ENCODE measurements around the gene POMT1.
"Not testable (repeated sequence)": the region's sequence is repeated elsewhere in the genome, so short reads cannot be mapped to it uniquely, and the experiment has no call there.

The POMT1 gene

GRCh38 chr9:131500377-131500776 lies 2.3 kb upstream of the POMT1 start:
- DNase-seq: peak; percentile 89

GRCh38 chr9:131500939-131501541 lies 1.7 kb upstream of the POMT1 start:
- peak; percentile 83 for DNase-seq

GRCh38 chr9:131503626-131504465 lies 1.1 kb downstream of the POMT1 start:
- DNase-seq: peak; percentile 87

GRCh38 chr9:131505012-131505411 lies 2.3 kb downstream of the POMT1 start:
- no peak for DNase-seq

- no peak for DNase-seq
Observed at GRCh38 chr9:131511416-131511815, 8.7 kb downstream of the POMT1 start.

- no peak for DNase-seq
Observed at GRCh38 chr9:131511880-131512279, 9.2 kb downstream of the POMT1 start.

GRCh38 chr9:131513177-131513576 lies 10.5 kb downstream of the POMT1 start:
- DNase-seq: no peak

- DNase-seq: not testable (repeated sequence)
Observed at GRCh38 chr9:131515559-131516031, 12.9 kb downstream of the POMT1 start.

- no peak for DNase-seq
Observed at GRCh38 chr9:131516100-131516499, 13.4 kb downstream of the POMT1 start.

- no peak for DNase-seq
Observed at GRCh38 chr9:131516930-131517329, 14.2 kb downstream of the POMT1 start.

GRCh38 chr9:131517761-131518190 lies 15.1 kb downstream of the POMT1 start:
- no peak for DNase-seq

GRCh38 chr9:131518553-131518952 lies 15.8 kb downstream of the POMT1 start:
- DNase-seq: no peak

- no peak for DNase-seq
Observed at GRCh38 chr9:131520503-131520902, 17.8 kb downstream of the POMT1 start.

GRCh38 chr9:131521203-131521602 lies 18.5 kb downstream of the POMT1 start:
- DNase-seq: no peak

- no peak for DNase-seq
Observed at GRCh38 chr9:131521822-131522221, 19.1 kb downstream of the POMT1 start.

- DNase-seq: no peak
Observed at GRCh38 chr9:131522257-131523085, 19.8 kb downstream of the POMT1 start.

GRCh38 chr9:131523086-131523388 lies 20.3 kb downstream of the POMT1 start:
- no peak for DNase-seq

- no peak for DNase-seq
Observed at GRCh38 chr9:131523451-131524435, 21.0 kb downstream of the POMT1 start.

- DNase-seq: no peak
Observed at GRCh38 chr9:131524665-131525315, 22.1 kb downstream of the POMT1 start.

- no peak for DNase-seq
Observed at GRCh38 chr9:131525643-131526565, 23.2 kb downstream of the POMT1 start.

- DNase-seq: no peak
Observed at GRCh38 chr9:131528186-131528585, 25.5 kb downstream of the POMT1 start.

Data from activated effector memory CD4-positive, alpha-beta T cell treated with anti-CD3 and anti-CD28 coated beads, Interleukin-2, amount 50 U/mL, for 16 hours (primary cell).